Hepatocyte (in vitro differentiated cells): ENCODE results near the gene HMGCS2.
"Not testable (repeated sequence)": the region's sequence is repeated elsewhere in the genome, so short reads cannot be mapped to it uniquely, and the experiment has no call there.

ENCODE experiments used
- EZH2phosphoT487 ChIP-seq: fragments of 200-600 bp; sonication (generic); IDR thresholded peaks from one replicate; pipeline ENCODE4 v1.6.1; 2018; ENCODE audit warnings: antibody characterized with exemption, mild to moderate bottlenecking, low read depth, moderate library complexity; ENCODE audit not compliant: unreplicated experiment, severe bottlenecking
- TF ChIP-seq, protein P1 (sequence below): fragments of 200-600 bp; sonication (generic); IDR thresholded peaks from 2 replicates; pipeline ENCODE4 v1.5.1; 2016; ENCODE audit warnings: antibody characterized with exemption, mild to moderate bottlenecking; ENCODE audit not compliant: poor library complexity

DNA sequence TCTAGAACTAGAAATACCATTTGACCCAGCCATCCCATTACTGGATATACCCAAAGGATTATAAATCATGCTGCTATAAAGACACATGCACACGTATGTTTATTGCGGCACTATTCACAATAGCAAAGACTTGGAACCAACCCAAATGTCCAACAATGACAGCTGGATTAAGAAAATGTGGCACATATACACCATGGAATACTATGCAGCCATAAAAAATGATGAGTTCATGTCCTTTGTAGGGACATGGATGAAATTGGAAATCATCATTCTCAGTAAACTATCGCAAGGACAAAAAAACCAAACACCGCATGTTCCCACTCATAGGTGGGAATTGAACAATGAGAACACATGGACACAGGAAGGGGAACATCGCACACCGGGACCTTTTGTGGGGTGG is 62.1 kb downstream of the HMGCS2 start:
- TF ChIP-seq, protein P1, sequence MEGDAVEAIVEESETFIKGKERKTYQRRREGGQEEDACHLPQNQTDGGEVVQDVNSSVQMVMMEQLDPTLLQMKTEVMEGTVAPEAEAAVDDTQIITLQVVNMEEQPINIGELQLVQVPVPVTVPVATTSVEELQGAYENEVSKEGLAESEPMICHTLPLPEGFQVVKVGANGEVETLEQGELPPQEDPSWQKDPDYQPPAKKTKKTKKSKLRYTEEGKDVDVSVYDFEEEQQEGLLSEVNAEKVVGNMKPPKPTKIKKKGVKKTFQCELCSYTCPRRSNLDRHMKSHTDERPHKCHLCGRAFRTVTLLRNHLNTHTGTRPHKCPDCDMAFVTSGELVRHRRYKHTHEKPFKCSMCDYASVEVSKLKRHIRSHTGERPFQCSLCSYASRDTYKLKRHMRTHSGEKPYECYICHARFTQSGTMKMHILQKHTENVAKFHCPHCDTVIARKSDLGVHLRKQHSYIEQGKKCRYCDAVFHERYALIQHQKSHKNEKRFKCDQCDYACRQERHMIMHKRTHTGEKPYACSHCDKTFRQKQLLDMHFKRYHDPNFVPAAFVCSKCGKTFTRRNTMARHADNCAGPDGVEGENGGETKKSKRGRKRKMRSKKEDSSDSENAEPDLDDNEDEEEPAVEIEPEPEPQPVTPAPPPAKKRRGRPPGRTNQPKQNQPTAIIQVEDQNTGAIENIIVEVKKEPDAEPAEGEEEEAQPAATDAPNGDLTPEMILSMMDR: not testable (repeated sequence)
- TF ChIP-seq EZH2phosphoT487: not testable (repeated sequence)
